ENCODE results near the gene DPP10.

Gene DPP10

GRCh38 chr2:115285416-115285815 is 843.0 kb downstream of the DPP10 start:
- ATAC-seq (ENCODE audit: insufficient read depth, low read depth) (no peak), DNase-seq (no peak)
- H3K9me3 ChIP-seq (ENCODE audit: insufficient read depth, low read length, severe bottlenecking), result no peaks in the 10 kb centered on the region
- no peaks in the 10 kb centered on the region for H3K79me2 ChIP-seq (ENCODE audit: insufficient read depth, low read length)
- H3K27ac ChIP-seq (ENCODE audit: low read length), result no peak overlapping the region
- TF ChIP-seq EZH2 (IDR thresholded peaks at IDR 0.05; ENCODE audit: borderline replicate concordance, low read depth, low read length, severe bottlenecking) (no peak), CTCF (IDR thresholded peaks at IDR 0.05; ENCODE audit: borderline replicate concordance, extremely low read depth, low read length, poor library complexity, severe bottlenecking) (no peak)
- H3K36me3 ChIP-seq (ENCODE audit: insufficient read depth, low read length), result no peaks in the 10 kb centered on the region
- H3K4me3 ChIP-seq (ENCODE audit: low read depth in 1 of 2, low read length in 2 of 2), result no peak overlapping the region
- no peaks in the 10 kb centered on the region for H4K20me1 ChIP-seq (ENCODE audit: insufficient read depth, low read length)
- H3K27me3 ChIP-seq (ENCODE audit: insufficient read depth, low read length, poor library complexity), result no peaks in the 10 kb centered on the region
- H2AFZ ChIP-seq (ENCODE audit: low read depth, low read length), result no peak overlapping the region
- no peak overlapping the region for H3K9ac ChIP-seq (ENCODE audit: low read depth, low read length)
- no peaks in the 10 kb centered on the region for H3K4me1 ChIP-seq (ENCODE audit: insufficient read depth, low read length)
- no peak overlapping the region for H3K4me2 ChIP-seq (ENCODE audit: insufficient read depth, low read length)

DNA sequence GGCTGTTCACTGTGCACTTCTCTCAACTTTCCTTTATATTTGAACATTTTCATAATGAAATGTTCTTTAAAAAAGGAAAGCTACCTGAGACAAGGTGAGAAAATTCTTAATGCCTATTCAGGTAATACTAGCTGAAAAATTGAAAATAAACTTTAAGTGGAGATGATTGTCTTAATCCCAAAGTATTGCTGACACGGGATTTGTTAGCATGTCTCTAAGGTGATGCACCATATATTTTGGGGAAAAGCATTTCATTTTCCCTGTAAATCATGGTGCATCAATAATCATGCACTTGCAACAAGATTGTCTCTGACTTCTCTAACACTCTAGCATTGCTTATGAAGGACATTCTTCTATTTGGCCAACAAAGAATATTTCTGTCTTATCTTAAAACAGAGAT is 848.0 kb downstream of the DPP10 start:
- TF ChIP-seq CTCF (IDR thresholded peaks at IDR 0.05; ENCODE audit: borderline replicate concordance, extremely low read depth, low read length, poor library complexity, severe bottlenecking), result no peak
- no peak for TF ChIP-seq EZH2 (IDR thresholded peaks at IDR 0.05; ENCODE audit: borderline replicate concordance, low read depth, low read length, severe bottlenecking)
- Histone ChIP-seq H3K9ac (ENCODE audit: low read depth, low read length) (no peak overlapping the region), H3K9me3 (ENCODE audit: insufficient read depth, low read length, severe bottlenecking) (no peaks in the 10 kb centered on the region), H3K4me3 (ENCODE audit: low read depth in 1 of 2, low read length in 2 of 2) (no peak overlapping the region), H3K27me3 (ENCODE audit: insufficient read depth, low read length, poor library complexity) (no peaks in the 10 kb centered on the region), H2AFZ (ENCODE audit: low read depth, low read length) (no peak overlapping the region), H3K4me1 (ENCODE audit: insufficient read depth, low read length) (no peaks in the 10 kb centered on the region), H4K20me1 (ENCODE audit: insufficient read depth, low read length) (no peaks in the 10 kb centered on the region), H3K36me3 (ENCODE audit: insufficient read depth, low read length) (no peaks in the 10 kb centered on the region), H3K79me2 (ENCODE audit: insufficient read depth, low read length) (no peaks in the 10 kb centered on the region), H3K4me2 (ENCODE audit: insufficient read depth, low read length) (no peak overlapping the region), H3K27ac (ENCODE audit: low read length) (no peak overlapping the region)
- ATAC-seq (ENCODE audit: insufficient read depth, low read depth) (no peak), DNase-seq (no peak)

DNA sequence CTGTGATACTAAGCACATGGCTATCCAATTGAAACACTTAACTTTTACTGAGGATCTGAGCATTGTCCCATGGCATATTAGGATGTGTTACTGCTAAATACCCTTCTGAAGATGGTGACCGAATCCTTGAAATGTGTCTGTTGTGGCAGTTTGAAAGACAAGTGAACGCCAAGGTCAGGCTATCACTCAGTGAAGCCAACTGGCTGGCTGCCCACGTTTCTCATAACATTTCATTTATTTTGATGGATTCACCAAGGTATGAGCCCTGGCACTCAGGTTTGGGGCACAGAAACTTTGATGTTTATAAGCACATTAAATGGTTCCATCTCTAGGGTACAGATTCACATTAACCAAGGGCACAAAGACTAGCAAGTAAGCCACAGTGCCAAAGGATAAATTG is 850.3 kb downstream of the DPP10 start:
- Histone ChIP-seq H3K4me2 (ENCODE audit: insufficient read depth, low read length) (no peak overlapping the region), H4K20me1 (ENCODE audit: insufficient read depth, low read length) (no peaks in the 10 kb centered on the region), H3K4me3 (ENCODE audit: low read depth in 1 of 2, low read length in 2 of 2) (no peak overlapping the region), H3K9me3 (ENCODE audit: insufficient read depth, low read length, severe bottlenecking) (no peaks in the 10 kb centered on the region), H3K27ac (ENCODE audit: low read length) (no peak overlapping the region), H3K27me3 (ENCODE audit: insufficient read depth, low read length, poor library complexity) (no peaks in the 10 kb centered on the region), H3K4me1 (ENCODE audit: insufficient read depth, low read length) (no peaks in the 10 kb centered on the region), H3K9ac (ENCODE audit: low read depth, low read length) (no peak overlapping the region), H3K36me3 (ENCODE audit: insufficient read depth, low read length) (no peaks in the 10 kb centered on the region), H2AFZ (ENCODE audit: low read depth, low read length) (no peak overlapping the region), H3K79me2 (ENCODE audit: insufficient read depth, low read length) (no peaks in the 10 kb centered on the region)
- no peak for TF ChIP-seq CTCF (IDR thresholded peaks at IDR 0.05; ENCODE audit: borderline replicate concordance, extremely low read depth, low read length, poor library complexity, severe bottlenecking)
- TF ChIP-seq EZH2 (IDR thresholded peaks at IDR 0.05; ENCODE audit: borderline replicate concordance, low read depth, low read length, severe bottlenecking), result no peak
- no peak for ATAC-seq (ENCODE audit: insufficient read depth, low read depth)
- no peak for DNase-seq

- no peaks in the 10 kb centered on the region for H3K36me3 ChIP-seq (ENCODE audit: insufficient read depth, low read length)
- H2AFZ ChIP-seq (ENCODE audit: low read depth, low read length), result no peak overlapping the region
- no peak for TF ChIP-seq CTCF (IDR thresholded peaks at IDR 0.05; ENCODE audit: borderline replicate concordance, extremely low read depth, low read length, poor library complexity, severe bottlenecking)
- TF ChIP-seq EZH2 (IDR thresholded peaks at IDR 0.05; ENCODE audit: borderline replicate concordance, low read depth, low read length, severe bottlenecking), result no peak
- H3K9ac ChIP-seq (ENCODE audit: low read depth, low read length), result no peak overlapping the region
- no peaks in the 10 kb centered on the region for H3K79me2 ChIP-seq (ENCODE audit: insufficient read depth, low read length)
- DNase-seq (no peak), ATAC-seq (ENCODE audit: insufficient read depth, low read depth) (no peak)
- H3K4me3 ChIP-seq (ENCODE audit: low read depth in 1 of 2, low read length in 2 of 2), result no peak overlapping the region
- no peak overlapping the region for H3K27ac ChIP-seq (ENCODE audit: low read length)
- H3K4me2 ChIP-seq (ENCODE audit: insufficient read depth, low read length), result no peak overlapping the region
- no peaks in the 10 kb centered on the region for H3K4me1 ChIP-seq (ENCODE audit: insufficient read depth, low read length)
- H3K9me3 ChIP-seq (ENCODE audit: insufficient read depth, low read length, severe bottlenecking), result no peaks in the 10 kb centered on the region
- no peaks in the 10 kb centered on the region for H4K20me1 ChIP-seq (ENCODE audit: insufficient read depth, low read length)
- no peaks in the 10 kb centered on the region for H3K27me3 ChIP-seq (ENCODE audit: insufficient read depth, low read length, poor library complexity)
Observed at GRCh38 chr2:115294999-115295398, 852.6 kb downstream of the DPP10 start.

Data from DND-41 (cell line).